ENCODE results near the gene NPAS3. TPM values are rescaled to one million over a fixed set of nuclear protein-coding genes. Genes with fewer than 3 reads are reported as not detected.

The NPAS3 gene
- total and polyA plus RNA-seq, 2 donors (not counting 3 experiments of a cell fraction or from before 2014, with no cell fraction given) = 0.10 to 0.13 TPM

- FAIRE-seq = no peak
- CTCF ChIA-PET = no interaction called here
Observed at GRCh38 chr14:33042591-33042990, 103.9 kb downstream of the NPAS3 start.

More at GRCh38 chr14:33042591-33042990, 103.9 kb downstream of the NPAS3 start:
- Histone ChIP-seq H3K9me1 (replicated peaks; ENCODE audit: control insufficient read depth, extremely low read depth, insufficient read depth, low read length) (no peaks in the 10 kb centered on the region), H3K9me3 (replicated peaks; ENCODE audit: control insufficient read depth, insufficient read depth, low read length) (no peaks in the 10 kb centered on the region), H3K4me1 (ENCODE audit: control insufficient read depth, extremely low read depth, insufficient read depth, low read length) (no peaks in the 10 kb centered on the region), H3K27ac (ENCODE audit: insufficient read depth, low read depth, low read length) (no peak overlapping the region), H4K20me1 (replicated peaks; ENCODE audit: control insufficient read depth, extremely low read depth, insufficient read depth, low read length) (no peaks in the 10 kb centered on the region), H3K4me3 (replicated peaks in 1 of 3; ENCODE audit: insufficient read depth in 1 of 3, low read depth in 1 of 3, low read length in 3 of 3) (no peak overlapping the region), H3K27me3 (ENCODE audit: control insufficient read depth in 2 of 2, insufficient read depth in 2 of 2, low read length in 2 of 2) (no peaks in the 10 kb centered on the region), H2AFZ (ENCODE audit: low read depth, low read length) (no peak overlapping the region), H3K9ac (replicated peaks; ENCODE audit: extremely low read depth, insufficient read depth, low read length) (no peak overlapping the region), H3K36me3 (ENCODE audit: control insufficient read depth in 2 of 2, extremely low read depth in 1 of 2, insufficient read depth in 2 of 2, low read length in 2 of 2) (no peaks in the 10 kb centered on the region), H3K4me2 (ENCODE audit: insufficient read depth, low read length) (no peak overlapping the region), H3K79me2 (ENCODE audit: control insufficient read depth, insufficient read depth, low read length) (no peaks in the 10 kb centered on the region)
- BruUV-seq (replicated peaks) = no TSS peak
- POLR2A ChIA-PET = no interaction called here
- intact Hi-C loops (cut with micrococcal nuclease) = no loop called here
- no peak for DNase-seq (ENCODE audit: low read depth, low spot score)
- dilution Hi-C loops (cut with MboI; ENCODE audit: extremely low pct_ligation_motif_present, low sequenced_read_pairs) = no loop called here
- TF ChIP-seq POLR2A (IDR thresholded peaks at IDR 0.05; ENCODE audit: low read depth, low read length) (no peak), JUN (IDR thresholded peaks at IDR 0.05; ENCODE audit: borderline replicate concordance, insufficient read depth, insufficient read length, low read depth) (no peak), CTCF (IDR thresholded peaks at IDR 0.05; ENCODE audit: extremely low read depth in 1 of 2, insufficient read depth in 1 of 2, low read depth in 1 of 2, low read length in 2 of 2) (no peak), MYC (IDR thresholded peaks at IDR 0.05; ENCODE audit: low read depth, low read length) (no peak), GATA2 (IDR thresholded peaks at IDR 0.05; ENCODE audit: insufficient read depth, insufficient read length, low read depth, low read length) (no peak), MAX (IDR thresholded peaks at IDR 0.05; ENCODE audit: insufficient read depth, insufficient read length) (no peak), FOS (IDR thresholded peaks at IDR 0.05; ENCODE audit: borderline replicate concordance, insufficient read depth, low read length) (no peak)

Data from endothelial cell of umbilical vein (primary cell).